ENCODE results near the gene MEIOC.

GRCh38 chr17:44610871-44611270, 45.4 kb upstream of the MEIOC start:
- TF ChIP-seq CTCF (IDR thresholded peaks at IDR 0.05) (no peak), EZH2 (IDR thresholded peaks at IDR 0.05; ENCODE audit: borderline replicate concordance, insufficient read depth, low read depth, low read length, poor library complexity, severe bottlenecking) (no peak)

Measured in B cell (primary cell).